ENCODE data around the gene GORASP1. TPM values are rescaled to one million over a fixed set of nuclear protein-coding genes. Genes with fewer than 3 reads are reported as not detected.

Gene GORASP1
- total RNA-seq, 1 experiment from 2014 or later: 38.5 TPM

DNA sequence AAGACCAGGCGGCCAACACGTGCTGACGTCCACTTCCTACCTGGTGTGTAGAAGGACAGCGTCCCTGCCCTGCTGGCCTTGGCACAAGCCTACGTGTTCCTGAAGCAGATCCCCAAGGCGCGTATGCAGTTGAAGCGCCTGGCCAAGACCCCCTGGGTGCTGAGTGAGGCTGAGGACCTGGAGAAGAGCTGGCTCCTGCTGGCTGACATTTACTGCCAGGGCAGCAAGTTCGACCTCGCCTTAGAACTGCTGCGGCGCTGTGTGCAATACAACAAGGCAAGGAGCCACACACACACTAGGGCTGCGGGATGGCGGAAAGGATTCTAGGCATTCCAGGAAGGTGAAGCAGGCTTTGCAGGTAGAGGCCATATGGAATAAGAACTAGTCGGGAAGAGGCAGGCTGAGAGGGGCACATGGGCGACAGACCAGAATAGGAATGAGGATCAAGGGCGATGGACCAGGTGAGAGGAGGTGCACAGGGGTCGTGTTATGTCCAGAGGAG, 30.1 kb upstream of the GORASP1 start:
- Histone ChIP-seq H3K9me3 (ENCODE audit: low read length) (no peaks in the 10 kb centered on the region), H3K4me2 (ENCODE audit: low read depth, low read length, poor library complexity, severe bottlenecking) (no peak overlapping the region), H3K9ac (ENCODE audit: low read length) (no peak overlapping the region), H3K79me2 (ENCODE audit: low read length) (no peaks in the 10 kb centered on the region), H3K4me1 (ENCODE audit: low read length) (peaks cover 16% of the 10 kb centered on the region), H3K36me3 (ENCODE audit: insufficient read depth, low read length) (peaks cover 1% of the 10 kb centered on the region; the same call in 1 of the 2 replicates), H3K4me3 (ENCODE audit: low read length) (no peak overlapping the region), H2AFZ (ENCODE audit: low read length) (no peak overlapping the region), H3K27ac (ENCODE audit: low read length) (no peak overlapping the region), H3K9me2 (replicated peaks; ENCODE audit: insufficient read depth, low read length) (no peaks in the 10 kb centered on the region), H3K27me3 (ENCODE audit: low read length) (no peaks in the 10 kb centered on the region), H4K20me1 (ENCODE audit: insufficient read depth, low read depth, low read length) (no peaks in the 10 kb centered on the region)
- no peak for DNase-seq

DNA sequence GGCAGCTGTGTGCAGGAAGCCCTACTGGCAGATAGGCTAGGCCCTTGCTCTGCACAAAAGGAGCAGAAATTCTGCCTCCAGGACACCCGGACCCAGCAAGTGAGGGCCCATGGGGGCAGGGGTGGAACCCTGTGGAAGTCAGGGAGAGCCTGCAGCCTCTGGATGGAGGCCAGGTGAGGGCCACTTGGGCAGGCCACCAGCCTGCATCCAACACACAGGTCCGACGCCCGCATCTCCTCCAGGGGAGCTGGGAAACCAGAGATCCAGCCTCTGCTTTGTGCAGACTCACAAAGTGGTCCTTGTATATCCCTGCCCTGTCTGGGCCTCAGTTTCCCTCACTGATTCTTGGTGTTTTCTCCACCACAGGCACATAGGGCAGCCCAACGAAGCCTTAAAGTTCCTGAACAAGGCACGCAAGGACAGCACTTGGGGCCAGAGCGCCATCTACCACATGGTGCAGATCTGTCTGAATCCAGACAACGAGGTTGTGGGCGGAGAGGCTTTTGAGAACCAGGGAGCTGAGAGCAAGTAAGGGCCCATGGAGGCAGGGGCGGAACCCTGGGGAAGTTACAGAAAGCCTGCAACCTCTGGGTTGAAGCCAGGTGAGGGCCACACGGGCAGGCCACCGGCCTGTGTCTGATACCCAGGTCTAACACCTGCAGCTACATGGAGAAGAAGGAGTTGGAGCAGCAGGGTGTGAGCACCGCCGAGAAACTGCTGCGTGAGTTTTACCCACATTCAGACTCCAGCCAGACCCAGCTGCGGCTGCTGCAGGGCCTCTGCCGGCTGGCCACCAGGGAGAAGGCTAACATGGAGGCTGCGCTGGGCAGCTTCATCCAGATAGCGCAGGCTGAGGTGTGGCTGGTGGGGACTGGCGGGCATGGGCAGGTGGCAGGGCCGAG, 29.4 kb upstream of the GORASP1 start:
- Histone ChIP-seq H3K79me2 (ENCODE audit: low read length) (no peaks in the 10 kb centered on the region), H3K4me3 (ENCODE audit: low read length) (no peak overlapping the region), H3K9me3 (ENCODE audit: low read length) (no peaks in the 10 kb centered on the region), H3K27ac (ENCODE audit: low read length) (no peak overlapping the region), H3K4me2 (ENCODE audit: low read depth, low read length, poor library complexity, severe bottlenecking) (no peak overlapping the region), H3K27me3 (ENCODE audit: low read length) (no peaks in the 10 kb centered on the region), H3K4me1 (ENCODE audit: low read length) (peaks cover 9% of the 10 kb centered on the region), H3K9me2 (replicated peaks; ENCODE audit: insufficient read depth, low read length) (no peaks in the 10 kb centered on the region), H4K20me1 (ENCODE audit: insufficient read depth, low read depth, low read length) (no peaks in the 10 kb centered on the region), H3K9ac (ENCODE audit: low read length) (no peak overlapping the region), H2AFZ (ENCODE audit: low read length) (no peak overlapping the region), H3K36me3 (ENCODE audit: insufficient read depth, low read length) (peaks cover 3% of the 10 kb centered on the region; the same call in 1 of the 2 replicates)
- no peak for DNase-seq

DNA sequence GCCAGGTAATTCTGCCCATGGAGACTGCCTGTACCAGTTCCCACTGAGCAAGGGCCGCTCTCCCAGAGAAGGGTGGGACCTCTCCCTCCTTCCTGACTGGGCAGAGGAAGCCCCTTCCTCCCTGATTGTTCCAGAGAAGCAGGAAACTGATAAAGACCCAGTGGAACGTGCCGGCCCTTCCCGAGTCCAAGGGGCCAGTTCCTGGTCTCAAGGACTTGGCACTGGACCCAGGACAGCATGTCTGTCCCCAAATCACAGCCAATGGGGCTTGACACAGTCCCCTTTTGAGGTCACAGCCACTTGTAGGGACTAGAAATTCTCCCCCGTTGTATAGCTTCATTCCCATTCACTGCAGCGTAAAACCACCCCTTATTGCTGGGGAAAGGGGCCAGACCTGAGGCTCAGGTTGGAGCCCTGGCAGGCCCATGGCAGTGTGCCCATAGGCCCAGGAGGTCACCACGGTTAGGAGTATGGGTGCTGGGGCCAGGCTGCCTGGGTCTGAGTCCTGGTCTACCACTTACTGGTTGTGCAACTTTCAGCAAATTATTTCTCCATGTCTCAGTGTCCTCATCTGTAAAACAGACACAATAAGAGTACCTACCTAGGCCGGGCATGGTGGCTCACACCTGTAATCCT, 27.9 kb upstream of the GORASP1 start:
- no peak for DNase-seq
- Histone ChIP-seq H4K20me1 (ENCODE audit: insufficient read depth, low read depth, low read length) (no peaks in the 10 kb centered on the region), H3K4me3 (ENCODE audit: low read length) (no peak overlapping the region), H3K4me1 (ENCODE audit: low read length) (no peaks in the 10 kb centered on the region), H3K9ac (ENCODE audit: low read length) (no peak overlapping the region), H3K27ac (ENCODE audit: low read length) (no peak overlapping the region), H3K4me2 (ENCODE audit: low read depth, low read length, poor library complexity, severe bottlenecking) (no peak overlapping the region), H3K27me3 (ENCODE audit: low read length) (no peaks in the 10 kb centered on the region), H3K79me2 (ENCODE audit: low read length) (no peaks in the 10 kb centered on the region), H3K9me2 (replicated peaks; ENCODE audit: insufficient read depth, low read length) (no peaks in the 10 kb centered on the region), H2AFZ (ENCODE audit: low read length) (no peak overlapping the region), H3K36me3 (ENCODE audit: insufficient read depth, low read length) (peaks cover 3% of the 10 kb centered on the region; the same call in 1 of the 2 replicates), H3K9me3 (ENCODE audit: low read length) (no peaks in the 10 kb centered on the region)

DNA sequence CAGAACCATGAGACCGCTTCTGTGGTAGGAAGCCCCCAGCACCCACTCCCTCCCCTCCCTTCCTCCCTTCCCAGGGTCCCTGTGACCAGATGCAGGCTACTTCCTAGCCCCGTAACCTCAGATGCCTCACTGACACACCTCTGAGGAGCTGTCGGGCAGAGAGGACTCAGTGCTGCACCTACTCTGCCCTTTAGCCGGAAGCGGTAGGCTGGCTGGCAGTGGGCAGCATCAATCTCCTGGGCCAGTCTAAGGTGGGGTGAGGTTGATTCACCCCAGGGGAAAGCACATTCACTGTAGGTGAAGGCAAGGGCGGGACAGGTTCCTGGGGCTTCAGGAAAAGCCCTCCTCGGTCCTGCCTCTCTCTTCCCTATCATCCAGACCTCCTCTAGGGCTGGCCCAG, 26.9 kb upstream of the GORASP1 start:
- no peaks in the 10 kb centered on the region for H3K9me3 ChIP-seq (ENCODE audit: low read length)
- H3K27ac ChIP-seq (ENCODE audit: low read length): no peak overlapping the region
- no peak for DNase-seq
- H2AFZ ChIP-seq (ENCODE audit: low read length): no peak overlapping the region
- H3K4me1 ChIP-seq (ENCODE audit: low read length): no peaks in the 10 kb centered on the region
- H3K79me2 ChIP-seq (ENCODE audit: low read length): no peaks in the 10 kb centered on the region
- no peak overlapping the region for H3K4me2 ChIP-seq (ENCODE audit: low read depth, low read length, poor library complexity, severe bottlenecking)
- no peaks in the 10 kb centered on the region for H3K27me3 ChIP-seq (ENCODE audit: low read length)
- no peaks in the 10 kb centered on the region for H4K20me1 ChIP-seq (ENCODE audit: insufficient read depth, low read depth, low read length)
- no peak overlapping the region for H3K4me3 ChIP-seq (ENCODE audit: low read length)
- H3K9me2 ChIP-seq (replicated peaks; ENCODE audit: insufficient read depth, low read length): no peaks in the 10 kb centered on the region
- H3K9ac ChIP-seq (ENCODE audit: low read length): no peak overlapping the region
- peaks cover 3% of the 10 kb centered on the region; the same call in 1 of the 2 replicates for H3K36me3 ChIP-seq (ENCODE audit: insufficient read depth, low read length)

DNA sequence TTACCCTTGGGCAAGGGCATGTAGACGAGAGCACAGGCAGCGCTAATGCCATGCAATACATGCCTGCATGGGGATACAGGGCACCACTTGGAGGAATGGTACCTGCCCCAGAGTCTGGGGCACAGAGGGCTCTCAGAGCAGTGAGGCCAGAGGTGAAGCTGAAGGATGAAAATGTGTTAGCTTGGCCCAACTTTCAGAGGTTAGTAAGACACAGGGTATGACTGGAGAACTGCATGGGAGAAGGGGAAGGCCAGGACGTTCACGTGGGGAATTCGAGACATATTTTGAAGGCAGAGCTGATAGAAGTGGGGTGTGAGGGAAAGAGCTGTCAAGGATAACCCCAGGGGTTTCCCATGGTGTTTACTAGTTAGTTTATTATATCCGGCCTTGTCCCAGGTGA, 26.4 kb upstream of the GORASP1 start:
- H3K9ac ChIP-seq (ENCODE audit: low read length): no peak overlapping the region
- no peaks in the 10 kb centered on the region for H3K27me3 ChIP-seq (ENCODE audit: low read length)
- no peak overlapping the region for H3K4me2 ChIP-seq (ENCODE audit: low read depth, low read length, poor library complexity, severe bottlenecking)
- peaks cover 3% of the 10 kb centered on the region; the same call in 1 of the 2 replicates for H3K36me3 ChIP-seq (ENCODE audit: insufficient read depth, low read length)
- no peaks in the 10 kb centered on the region for H3K79me2 ChIP-seq (ENCODE audit: low read length)
- H3K9me3 ChIP-seq (ENCODE audit: low read length): no peaks in the 10 kb centered on the region
- H4K20me1 ChIP-seq (ENCODE audit: insufficient read depth, low read depth, low read length): no peaks in the 10 kb centered on the region
- no peak for DNase-seq
- no peak overlapping the region for H3K4me3 ChIP-seq (ENCODE audit: low read length)
- no peaks in the 10 kb centered on the region for H3K9me2 ChIP-seq (replicated peaks; ENCODE audit: insufficient read depth, low read length)
- H3K27ac ChIP-seq (ENCODE audit: low read length): no peak overlapping the region
- no peak overlapping the region for H2AFZ ChIP-seq (ENCODE audit: low read length)
- no peaks in the 10 kb centered on the region for H3K4me1 ChIP-seq (ENCODE audit: low read length)

DNA sequence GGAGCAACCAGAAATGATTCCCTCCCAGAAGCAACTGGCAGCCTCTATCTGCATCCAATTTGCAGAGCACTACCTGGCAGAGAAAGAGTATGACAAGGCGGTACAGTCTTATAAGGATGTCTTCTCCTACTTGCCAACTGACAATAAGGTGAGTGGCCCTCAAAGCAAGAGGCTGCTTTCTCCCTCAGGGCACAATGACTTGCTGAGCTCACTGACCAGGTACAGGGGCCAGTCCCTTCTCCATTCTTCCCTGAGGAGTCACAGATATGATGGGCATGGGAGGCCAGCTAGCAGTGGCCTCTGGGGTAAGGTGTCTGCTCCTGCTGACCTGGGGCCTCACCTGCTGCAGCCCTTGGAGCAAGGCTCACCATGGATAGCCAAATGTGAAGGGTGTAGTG, 25.7 kb upstream of the GORASP1 start:
- Histone ChIP-seq H3K36me3 (ENCODE audit: insufficient read depth, low read length) (peaks cover 3% of the 10 kb centered on the region; the same call in 1 of the 2 replicates), H2AFZ (ENCODE audit: low read length) (no peak overlapping the region), H3K27me3 (ENCODE audit: low read length) (no peaks in the 10 kb centered on the region), H3K9me3 (ENCODE audit: low read length) (no peaks in the 10 kb centered on the region), H3K9me2 (replicated peaks; ENCODE audit: insufficient read depth, low read length) (no peaks in the 10 kb centered on the region), H3K4me2 (ENCODE audit: low read depth, low read length, poor library complexity, severe bottlenecking) (no peak overlapping the region), H3K4me1 (ENCODE audit: low read length) (peaks cover under 1% of the 10 kb centered on the region; the same call in 1 of the 2 replicates), H4K20me1 (ENCODE audit: insufficient read depth, low read depth, low read length) (no peaks in the 10 kb centered on the region), H3K27ac (ENCODE audit: low read length) (no peak overlapping the region), H3K9ac (ENCODE audit: low read length) (no peak overlapping the region), H3K4me3 (ENCODE audit: low read length) (no peak overlapping the region), H3K79me2 (ENCODE audit: low read length) (no peaks in the 10 kb centered on the region)
- DNase-seq: no peak

DNA sequence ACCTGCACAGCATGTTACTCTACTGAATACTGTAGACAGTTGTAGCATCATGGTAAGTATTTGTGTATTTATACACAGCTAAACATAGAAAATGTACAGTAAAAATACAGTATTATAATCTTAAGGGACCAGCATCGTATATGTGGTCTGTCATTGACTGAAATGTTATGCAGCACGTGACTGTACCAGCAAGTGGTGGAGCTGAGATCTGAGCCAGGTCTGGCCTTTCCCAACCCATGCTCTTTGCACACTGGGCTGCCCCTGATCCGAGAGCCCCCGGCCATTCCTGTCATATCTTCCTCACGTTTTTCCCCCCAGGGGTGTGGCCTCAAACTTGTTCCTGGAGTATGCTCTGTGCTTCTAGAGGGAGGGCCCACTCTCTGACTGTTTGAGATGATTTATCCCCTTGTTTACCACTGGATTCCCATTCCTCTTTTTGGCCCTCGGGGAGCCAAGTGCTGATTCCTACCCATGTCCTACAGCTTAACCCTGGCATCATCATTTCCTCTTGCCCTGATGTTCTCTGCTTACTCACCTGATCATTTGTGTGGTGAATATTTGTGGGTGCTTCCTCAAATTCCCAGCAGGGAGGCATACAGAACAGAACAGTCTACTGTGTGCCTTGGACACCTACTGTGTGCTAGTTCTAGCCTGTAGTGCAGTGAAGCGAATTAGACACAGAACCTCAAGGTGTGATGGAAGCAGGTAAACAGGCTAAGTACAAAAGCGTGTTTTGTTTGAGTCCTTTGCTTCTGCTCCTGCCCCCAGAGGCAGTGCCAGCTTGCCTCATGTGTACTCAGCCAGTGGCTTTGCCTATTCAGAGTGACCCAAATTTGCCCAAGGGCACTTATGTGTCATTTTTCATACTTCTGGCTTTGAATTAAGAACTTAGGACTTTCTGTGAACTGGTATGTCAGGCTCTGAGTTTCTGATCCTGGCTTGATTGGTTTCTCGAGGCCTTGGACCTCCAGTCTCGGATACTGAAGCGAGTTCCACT, 25.0 kb upstream of the GORASP1 start:
- no peak for DNase-seq
- Histone ChIP-seq H3K9ac (ENCODE audit: low read length) (no peak overlapping the region), H3K27me3 (ENCODE audit: low read length) (no peaks in the 10 kb centered on the region), H3K27ac (ENCODE audit: low read length) (no peak overlapping the region), H3K4me1 (ENCODE audit: low read length) (peaks cover 7% of the 10 kb centered on the region), H4K20me1 (ENCODE audit: insufficient read depth, low read depth, low read length) (no peaks in the 10 kb centered on the region), H3K36me3 (ENCODE audit: insufficient read depth, low read length) (peaks cover 3% of the 10 kb centered on the region; the same call in 1 of the 2 replicates), H3K79me2 (ENCODE audit: low read length) (no peaks in the 10 kb centered on the region), H3K9me2 (replicated peaks; ENCODE audit: insufficient read depth, low read length) (no peaks in the 10 kb centered on the region), H3K9me3 (ENCODE audit: low read length) (no peaks in the 10 kb centered on the region), H3K4me3 (ENCODE audit: low read length) (no peak overlapping the region), H2AFZ (ENCODE audit: low read length) (no peak overlapping the region), H3K4me2 (ENCODE audit: low read depth, low read length, poor library complexity, severe bottlenecking) (no peak overlapping the region)

All from Karpas-422 (cell line).